GM23338 (cell line): ENCODE results near the gene DNMT1. TPM values are rescaled to one million over a fixed set of nuclear protein-coding genes. Genes with fewer than 3 reads are reported as not detected.

Experiments used
- ATAC-seq: fragments of 200-7000 bp; cut with Tn5 transposase; 3 replicates; pipeline ENCODE4 v1.9.1; 2020
- DNase-seq: peaks from one replicate; pipeline ENCODE4 v3.0.0-alpha.2; 2015; ENCODE audit warnings: low spot score
- H2AFZ ChIP-seq: fragments of 200-600 bp; sonication (generic); 2 replicates; pipeline ENCODE4 v1.8.0; 2016; ENCODE audit warnings: antibody characterized with exemption, mild to moderate bottlenecking, moderate library complexity
- H3F3A ChIP-seq: fragments of 200-600 bp; sonication (generic); replicated peaks from 2 replicates; pipeline ENCODE4 v1.8.0; 2017; ENCODE audit warnings: antibody characterized with exemption, mixed run types, low read depth
- H3K27ac ChIP-seq: fragments of 200-600 bp; sonication (generic); 2 replicates; pipeline ENCODE4 v1.6.1; 2016; ENCODE audit warnings: low read depth
- H3K27me3 ChIP-seq: fragments of 200-600 bp; sonication (generic); 2 replicates; pipeline ENCODE4 v1.8.0; 2016; ENCODE audit warnings: mild to moderate bottlenecking, mixed run types, moderate library complexity; ENCODE audit not compliant: insufficient read depth
- H3K36me3 ChIP-seq: fragments of 200-600 bp; sonication (generic); 2 replicates; pipeline ENCODE4 v1.8.0; 2016; ENCODE audit warnings: mild to moderate bottlenecking; ENCODE audit not compliant: insufficient read depth
- H3K4me1 ChIP-seq: fragments of 200-600 bp; sonication (generic); 2 replicates; pipeline ENCODE4 v1.8.0; 2016; ENCODE audit warnings: mild to moderate bottlenecking, moderate library complexity; ENCODE audit not compliant: insufficient read depth
- H3K4me2 ChIP-seq: fragments of 200-600 bp; sonication (generic); 2 replicates; pipeline ENCODE4 v1.7.1; 2017; ENCODE audit warnings: mixed run types
- H3K4me3 ChIP-seq: fragments of 200-600 bp; sonication (generic); 2 replicates; pipeline ENCODE4 v1.6.1; 2016; ENCODE audit warnings: mixed run types
- H3K79me2 ChIP-seq: fragments of 200-600 bp; sonication (generic); replicated peaks from 2 replicates; pipeline ENCODE4 v1.8.0; 2017; ENCODE audit warnings: mild to moderate bottlenecking; ENCODE audit not compliant: insufficient read depth
- H3K9me2 ChIP-seq: fragments of 200-600 bp; sonication (generic); 2 replicates; pipeline ENCODE4 v1.8.0; 2017; ENCODE audit not compliant: insufficient read depth
- H4K20me1 ChIP-seq: fragments of 200-600 bp; sonication (generic); replicated peaks from 2 replicates; pipeline ENCODE4 v1.8.0; 2017; ENCODE audit warnings: mild to moderate bottlenecking; ENCODE audit not compliant: insufficient read depth
- H3K27ac Mint-ChIP-seq: 2 replicates; pipeline ENCODE4 v1.8.0; 2020; ENCODE audit warnings: inconsistent platforms, mild to moderate bottlenecking, moderate library complexity, mixed read lengths
- H3K27me3 Mint-ChIP-seq: 3 replicates; pipeline ENCODE4 v1.8.0; 2022; ENCODE audit warnings: low read depth, mild to moderate bottlenecking, moderate library complexity, mixed read lengths, inconsistent platforms; ENCODE audit not compliant: insufficient read depth, poor library complexity
- H3K36me3 Mint-ChIP-seq: 3 replicates; pipeline ENCODE4 v1.8.0; 2021; ENCODE audit warnings: low read depth, mild to moderate bottlenecking, inconsistent platforms, moderate library complexity, mixed read lengths
- H3K4me1 Mint-ChIP-seq: 3 replicates; pipeline ENCODE4 v1.8.0; 2020; ENCODE audit warnings: mild to moderate bottlenecking, inconsistent platforms, mixed read lengths
- H3K4me3 Mint-ChIP-seq: 3 replicates; pipeline ENCODE4 v1.8.0; 2021; ENCODE audit warnings: moderate library complexity, mild to moderate bottlenecking, inconsistent platforms, mixed read lengths
- H3K9me3 Mint-ChIP-seq: 3 replicates; pipeline ENCODE4 v1.8.0; 2020; ENCODE audit warnings: moderate library complexity, mild to moderate bottlenecking, inconsistent platforms, mixed read lengths
- CREB1 ChIP-seq: fragments of 250-450 bp; sonication (Bioruptor Pico); IDR thresholded peaks from 2 replicates; pipeline ENCODE4 v1.5.0; 2020; ENCODE audit warnings: low read depth, mild to moderate bottlenecking, moderate library complexity
- CTCF ChIP-seq, 2 experiments: fragments of 200-600 bp in 1 of 2; sonication (generic) in 1 of 2; conservative IDR thresholded peaks; 2 replicates each; pipeline versions ENCODE4 v1.5.1 to v1.6.1; 2016 to 2017; ENCODE audit warnings: antibody characterized with exemption in 2 of 2, low read depth in 2 of 2, mild to moderate bottlenecking in 2 of 2, moderate library complexity in 1 of 2
- ETS1 ChIP-seq: IDR thresholded peaks from 2 replicates; pipeline ENCODE4 v1.6.1; 2016; ENCODE audit warnings: antibody characterized with exemption
- EZH2phosphoT487 ChIP-seq: fragments of 200-600 bp; sonication (generic); IDR thresholded peaks from one replicate; pipeline ENCODE4 v1.8.1; 2018; ENCODE audit warnings: antibody characterized with exemption; ENCODE audit not compliant: unreplicated experiment
- JUNB ChIP-seq: IDR thresholded peaks from one replicate; pipeline ENCODE4 v1.6.1; 2016; ENCODE audit warnings: antibody characterized with exemption; ENCODE audit not compliant: unreplicated experiment
- POLR2AphosphoS5 ChIP-seq: IDR thresholded peaks from 2 replicates; pipeline ENCODE4 v1.6.1; 2016; ENCODE audit warnings: antibody characterized with exemption, low read depth
- REST ChIP-seq: IDR thresholded peaks from one replicate; pipeline ENCODE4 v1.6.1; 2018; ENCODE audit warnings: antibody characterized with exemption; ENCODE audit not compliant: unreplicated experiment
- STAT1 ChIP-seq: IDR thresholded peaks from one replicate; pipeline ENCODE4 v1.6.1; 2016; ENCODE audit warnings: antibody characterized with exemption; ENCODE audit not compliant: unreplicated experiment
- ZNF114 ChIP-seq: fragments of 250-450 bp; sonication (Bioruptor Pico); IDR thresholded peaks from 2 replicates; pipeline ENCODE4 v1.5.0; 2020; ENCODE audit warnings: mild to moderate bottlenecking, moderate library complexity
- polyA plus RNA-seq: library from polyadenylated mRNA; unstranded; fragments of >200 nt; fragmentation: Nextera tagmentation; extraction: Ambion mirVana; gene quantifications from 2 replicates; pipeline ENCODE4 v1.2.1, GENCODE V29; 2016
- total RNA-seq: library from RNA; depleted of rRNA; stranded (reverse); fragments of >200 nt; shearing (Covaris generic); gene quantifications from 2 replicates; pipeline ENCODE4 v1.2.3, GENCODE V29; 2014

The DNMT1 gene
- total and polyA plus RNA-seq, 2 experiments from 2014 or later = 238 to 589 TPM

GRCh38 chr19:10206226-10206885 is 11.6 kb upstream of the DNMT1 start (continued):
- TF ChIP-seq CTCF (conservative IDR thresholded peaks at IDR 0.05; ENCODE audit: low read depth in 2 of 2) = no peak
- TF ChIP-seq JUNB = no peak
- TF ChIP-seq ZNF114 (CRISPR knock-in tag) = no peak
- no peak for TF ChIP-seq POLR2AphosphoS5
- no peak for TF ChIP-seq CREB1 (CRISPR knock-in tag)
- no peak for TF ChIP-seq STAT1
- no peak for TF ChIP-seq REST
- no peak for TF ChIP-seq ETS1
- no peak for TF ChIP-seq EZH2phosphoT487

GRCh38 chr19:10205636-10206035 is 10.9 kb upstream of the DNMT1 start:
- Histone ChIP-seq H3K79me2 (no peaks in the 10 kb centered on the region), H4K20me1 (no peaks in the 10 kb centered on the region), H3K4me2 (no peak overlapping the region), H3K4me1 (no peaks in the 10 kb centered on the region), H3F3A (no peaks in the 10 kb centered on the region), H3K9me2 (no peaks in the 10 kb centered on the region), H3K36me3 (no peaks in the 10 kb centered on the region), H3K4me3 (no peak overlapping the region), H2AFZ (no peak overlapping the region), H3K27me3 (no peaks in the 10 kb centered on the region), H3K27ac (no peak overlapping the region)
- DNase-seq = no peak
- Mint-ChIP-seq H3K27me3 (peaks cover 5% of the 10 kb centered on the region), H3K4me1 (peaks cover 14% of the 10 kb centered on the region; the same call in 2 of the 3 replicates), H3K36me3 (peaks cover 5% of the 10 kb centered on the region; the same call in 1 of the 3 replicates), H3K9me3 (peaks cover 17% of the 10 kb centered on the region), H3K4me3 (no peak overlapping the region), H3K27ac (no peak overlapping the region)
- ATAC-seq = no peak
- no peak for TF ChIP-seq JUNB
